GM12878 (cell line): ENCODE measurements around the gene ZNF618. TPM values are rescaled to one million over a fixed set of nuclear protein-coding genes. Genes with fewer than 3 reads are reported as not detected.

Experiments
- ATAC-seq: fragments of 200-7000 bp; cut with Tn5 transposase; 3 replicates; pipeline ENCODE4 v1.9.1; 2020; ENCODE audit warnings: mild to moderate bottlenecking, moderate library complexity
- BruUV-seq: library from RNA; stranded (reverse); fragments of 400-500 nt; replicated peaks from 2 replicates; lab custom pipeline; 2021; lab: Mats Ljungman, UMichigan
- CTCF ChIA-PET: fragments of 300-600 bp; sonication (Branson Sonifier 250); formaldehyde crosslinking; extraction: SDS; loops from one replicate; lab custom pipeline; 2021; ENCODE audit warnings: inconsistent platforms; lab: Yijun Ruan, JAX
- POLR2A ChIA-PET: fragments of 350-600 bp; formaldehyde crosslinking; extraction: SDS; loops from one replicate; lab custom pipeline; 2021; ENCODE audit warnings: inconsistent platforms; lab: Charles Lee
- RAD21 ChIA-PET: fragments of 300-600 bp; sonication (Branson Sonifier 250); formaldehyde crosslinking; loops from one replicate; lab custom pipeline; 2023; ENCODE audit warnings: antibody characterized with exemption; ENCODE audit not compliant: unreplicated experiment; lab: Charles Lee
- SMC1A ChIA-PET: fragments of 300-600 bp; sonication (Branson Sonifier 250); formaldehyde crosslinking; loops from one replicate; lab custom pipeline; 2023; ENCODE audit not compliant: unreplicated experiment, uncharacterized antibody; lab: Charles Lee
- DNase-seq: peaks from one replicate; pipeline ENCODE4 v3.0.0-alpha.2; 2011; ENCODE audit warnings: low read depth, low spot score
- FAIRE-seq: peaks from 3 replicates; lab custom pipeline; 2011; peaks lifted over from hg19 to GRCh38; lab: Jason Lieb, UNC
- H2AFZ ChIP-seq: 2 replicates; pipeline ENCODE4 v1.6.0; 2011; ENCODE audit warnings: low read depth, low read length, control low read depth; ENCODE audit not compliant: control insufficient read depth
- H3K27ac ChIP-seq: 2 replicates; pipeline ENCODE4 v1.5.1; 2011; ENCODE audit warnings: control low read depth; ENCODE audit not compliant: control insufficient read depth, insufficient read depth
- H3K27me3 ChIP-seq, 2 experiments: replicated peaks in 1 of 2; 2 replicates each; pipeline versions ENCODE4 v1.6.0 to v1.6.1; 2011; ENCODE audit warnings: low read length in 1 of 2; ENCODE audit not compliant: control insufficient read depth in 2 of 2, insufficient read depth in 2 of 2
- H3K36me3 ChIP-seq, 2 experiments: 2 replicates each; pipeline ENCODE4 v1.5.1; 2011; ENCODE audit warnings: low read length in 1 of 2; ENCODE audit not compliant: control insufficient read depth in 2 of 2, insufficient read depth in 2 of 2
- H3K4me1 ChIP-seq: 2 replicates; pipeline ENCODE4 v1.6.1; 2011; ENCODE audit warnings: mild to moderate bottlenecking, low read length, moderate library complexity, mixed read lengths; ENCODE audit not compliant: control insufficient read depth, insufficient read depth
- H3K4me2 ChIP-seq: 2 replicates; pipeline ENCODE4 v1.6.0; 2011; ENCODE audit warnings: control low read depth; ENCODE audit not compliant: control insufficient read depth, insufficient read depth
- H3K4me3 ChIP-seq: fragments of 200-600 bp; sonication (generic); 2 replicates; pipeline ENCODE4 v1.5.1; 2016
- H3K79me2 ChIP-seq: 2 replicates; pipeline ENCODE4 v1.6.0; 2011; ENCODE audit warnings: low read length; ENCODE audit not compliant: control insufficient read depth, insufficient read depth
- H3K9ac ChIP-seq: 2 replicates; pipeline ENCODE4 v1.8.0; 2011; ENCODE audit warnings: low read length, control low read depth, mixed read lengths; ENCODE audit not compliant: control insufficient read depth, insufficient read depth
- H3K9me3 ChIP-seq: replicated peaks from 3 replicates; pipeline ENCODE4 v1.5.1; 2011; ENCODE audit warnings: mild to moderate bottlenecking, low read length; ENCODE audit not compliant: control insufficient read depth, insufficient read depth
- H4K20me1 ChIP-seq: 2 replicates; pipeline ENCODE4 v1.6.0; 2011; ENCODE audit not compliant: control insufficient read depth, insufficient read depth
- CHD1 ChIP-seq: IDR thresholded peaks from 2 replicates; pipeline ENCODE4 v1.6.1; 2012; ENCODE audit warnings: low read depth, low read length, improper control_type of control experiment
- IKZF1 ChIP-seq: fragments of 450-650 bp; conservative IDR thresholded peaks from 2 replicates; pipeline ENCODE4 v1.6.1; 2017; ENCODE audit warnings: antibody characterized with exemption, mild to moderate bottlenecking
- MEF2A ChIP-seq: IDR thresholded peaks from 2 replicates; pipeline ENCODE4 v1.6.1; 2011; ENCODE audit warnings: low read depth, mild to moderate bottlenecking, low read length, moderate library complexity; ENCODE audit not compliant: insufficient read depth
- NFIC ChIP-seq: IDR thresholded peaks from 2 replicates; pipeline ENCODE4 v1.6.1; 2012; ENCODE audit warnings: low read depth, mild to moderate bottlenecking, inconsistent platforms, low read length, moderate library complexity
- SUPT20H ChIP-seq: IDR thresholded peaks from 2 replicates; pipeline ENCODE4 v1.6.1; 2011; ENCODE audit warnings: low read depth, mild to moderate bottlenecking, low read length, moderate library complexity, borderline replicate concordance; ENCODE audit not compliant: control insufficient read depth
- ZNF24 ChIP-seq: fragments of 450-650 bp; IDR thresholded peaks from 2 replicates; pipeline ENCODE4 v1.6.1; 2017; ENCODE audit warnings: antibody characterized with exemption, mild to moderate bottlenecking
- ZNF384 ChIP-seq: IDR thresholded peaks from 2 replicates; pipeline ENCODE4 v1.6.1; 2012; ENCODE audit warnings: low read depth, mild to moderate bottlenecking, low read length, improper control_type of control experiment, borderline replicate concordance
- in situ Hi-C: fragments of 300-500 bp; cut with MboI; formaldehyde crosslinking; loops from 9 replicates; pipeline ENCODE4 v1.14.3; 2018; ENCODE audit warnings: mixed read lengths
- intact Hi-C: fragments of 100-400 bp; cut with micrococcal nuclease; formaldehyde crosslinking; loops from one replicate; pipeline ENCODE4 v1.14.2; 2022; ENCODE audit not compliant: unreplicated experiment
- polyA plus RNA-seq, 11 experiments: library from polyadenylated mRNA; depleted of rRNA in 4 of 11; unstranded in 6 of 11; stranded (reverse) in 5 of 11; fragments of >200 nt; fragmentation: Nextera tagmentation in 4 of 11; fragmentation: Illumina TruSeq in 1 of 11; extraction: Ambion mirVana in 4 of 11; extraction: Trizol in 1 of 11; gene quantifications; 1 replicate in 1 of 11; 2 replicates in 10 of 11; pipeline versions ENCODE4 v1.2.1 to v1.2.3, GENCODE V29; 2011 to 2016; ENCODE audit warnings: inconsistent platforms in 2 of 11, missing spikeins in 2 of 11, low read depth in 1 of 11
- total RNA-seq, 4 experiments: library from RNA; depleted of rRNA in 3 of 4; stranded (reverse); fragments of >200 nt in 3 of 4; fragmentation: Illumina TruSeq in 1 of 4; extraction: Trizol in 1 of 4; gene quantifications; 2 replicates each; pipeline versions ENCODE4 v1.2.1 to v1.2.3, GENCODE V29; 2013 to 2021

The ZNF618 gene
- total and polyA plus RNA-seq, 10 of the 15 experiments (the other 5 are each of a cell fraction or from before 2014, with no cell fraction given) = 0.01 to 0.24 (median 0.06) TPM; not detected in 2

DNA sequence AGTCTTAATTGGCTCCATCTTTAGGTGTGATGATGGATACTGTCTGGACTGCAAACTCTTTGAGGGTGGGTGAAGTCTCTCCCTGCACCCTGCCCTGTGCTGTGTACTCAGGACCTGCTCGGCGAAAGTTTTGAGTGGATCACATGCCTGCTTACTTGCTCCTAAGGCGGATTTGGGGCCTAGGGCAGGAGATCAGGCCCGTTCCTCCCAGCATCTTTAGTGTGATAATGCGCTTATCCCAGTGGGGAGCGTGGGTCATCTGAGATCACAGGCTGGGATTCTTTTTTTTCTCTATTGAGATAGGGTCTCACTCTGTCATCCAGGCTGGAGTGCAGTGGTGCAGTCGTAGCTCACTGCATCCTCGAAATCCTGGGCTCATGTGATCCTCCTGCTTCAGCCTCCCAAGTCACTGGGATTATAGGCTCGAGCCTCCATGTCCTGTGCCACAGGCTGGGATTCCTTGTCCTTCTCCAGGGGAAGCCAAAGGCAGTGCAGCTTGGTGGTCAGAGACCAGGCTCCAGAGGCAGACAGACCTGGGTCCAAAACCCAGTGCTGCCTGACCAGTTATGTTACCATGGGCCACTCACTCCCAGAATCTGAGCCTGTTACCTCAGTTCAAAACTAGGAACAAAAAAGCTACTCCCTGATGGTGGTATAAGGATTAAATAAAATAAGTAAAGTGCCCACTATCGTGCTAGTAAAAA is 59.7 kb downstream of the ZNF618 start (continued):
- TF ChIP-seq CHD1 (no peak), IKZF1 (no peak)

DNA sequence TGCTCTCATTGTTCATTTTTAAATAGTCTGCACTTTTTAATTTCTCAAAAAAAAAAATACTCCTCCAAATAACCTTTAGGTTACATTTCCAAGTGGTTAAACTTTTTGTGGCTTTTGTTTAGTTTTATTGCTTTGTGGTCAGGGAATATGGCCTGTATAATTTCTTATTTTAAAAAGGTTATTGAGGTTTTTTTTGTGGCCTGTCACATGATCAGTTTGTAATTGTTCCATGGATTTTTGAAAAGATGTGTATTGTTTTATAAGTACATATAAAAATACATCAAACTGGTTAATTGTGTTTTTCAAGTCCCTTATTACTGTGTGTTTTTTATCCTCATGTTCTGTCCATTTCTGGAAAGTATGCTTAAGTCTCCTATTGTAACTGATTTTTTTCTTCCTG is 64.0 kb downstream of the ZNF618 start:
- Histone ChIP-seq H3K9me3 (no peaks in the 10 kb centered on the region), H3K9ac (no peak overlapping the region), H2AFZ (no peak overlapping the region), H3K4me2 (no peak overlapping the region), H3K79me2 (no peaks in the 10 kb centered on the region), H3K36me3 (no peaks in the 10 kb centered on the region), H3K27ac (no peak overlapping the region), H3K4me3 (no peak overlapping the region), H3K27me3 (no peaks in the 10 kb centered on the region), H3K4me1 (no peaks in the 10 kb centered on the region), H4K20me1 (no peaks in the 10 kb centered on the region)
- intact Hi-C loops (no loop called here), in situ Hi-C loops (loop anchor here (10.0 kb wide), 1 partner anchor 65 kb away; no protein-coding TSS in a partner anchor)
- FAIRE-seq (no peak), ATAC-seq (no peak), DNase-seq (no peak)
- POLR2A ChIA-PET = no interaction called here
- TF ChIP-seq NFIC (no peak), MEF2A (no peak), ZNF24 (no peak), ZNF384 (no peak), SUPT20H (no peak)
- SMC1A ChIA-PET = no interaction called here
- no TSS peak for BruUV-seq
- RAD21 ChIA-PET = no interaction called here
- CTCF ChIA-PET = no interaction called here
